Measurements from ENCODE around the gene SLC25A12.

The SLC25A12 gene, protein sequence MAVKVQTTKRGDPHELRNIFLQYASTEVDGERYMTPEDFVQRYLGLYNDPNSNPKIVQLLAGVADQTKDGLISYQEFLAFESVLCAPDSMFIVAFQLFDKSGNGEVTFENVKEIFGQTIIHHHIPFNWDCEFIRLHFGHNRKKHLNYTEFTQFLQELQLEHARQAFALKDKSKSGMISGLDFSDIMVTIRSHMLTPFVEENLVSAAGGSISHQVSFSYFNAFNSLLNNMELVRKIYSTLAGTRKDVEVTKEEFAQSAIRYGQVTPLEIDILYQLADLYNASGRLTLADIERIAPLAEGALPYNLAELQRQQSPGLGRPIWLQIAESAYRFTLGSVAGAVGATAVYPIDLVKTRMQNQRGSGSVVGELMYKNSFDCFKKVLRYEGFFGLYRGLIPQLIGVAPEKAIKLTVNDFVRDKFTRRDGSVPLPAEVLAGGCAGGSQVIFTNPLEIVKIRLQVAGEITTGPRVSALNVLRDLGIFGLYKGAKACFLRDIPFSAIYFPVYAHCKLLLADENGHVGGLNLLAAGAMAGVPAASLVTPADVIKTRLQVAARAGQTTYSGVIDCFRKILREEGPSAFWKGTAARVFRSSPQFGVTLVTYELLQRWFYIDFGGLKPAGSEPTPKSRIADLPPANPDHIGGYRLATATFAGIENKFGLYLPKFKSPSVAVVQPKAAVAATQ

DNA sequence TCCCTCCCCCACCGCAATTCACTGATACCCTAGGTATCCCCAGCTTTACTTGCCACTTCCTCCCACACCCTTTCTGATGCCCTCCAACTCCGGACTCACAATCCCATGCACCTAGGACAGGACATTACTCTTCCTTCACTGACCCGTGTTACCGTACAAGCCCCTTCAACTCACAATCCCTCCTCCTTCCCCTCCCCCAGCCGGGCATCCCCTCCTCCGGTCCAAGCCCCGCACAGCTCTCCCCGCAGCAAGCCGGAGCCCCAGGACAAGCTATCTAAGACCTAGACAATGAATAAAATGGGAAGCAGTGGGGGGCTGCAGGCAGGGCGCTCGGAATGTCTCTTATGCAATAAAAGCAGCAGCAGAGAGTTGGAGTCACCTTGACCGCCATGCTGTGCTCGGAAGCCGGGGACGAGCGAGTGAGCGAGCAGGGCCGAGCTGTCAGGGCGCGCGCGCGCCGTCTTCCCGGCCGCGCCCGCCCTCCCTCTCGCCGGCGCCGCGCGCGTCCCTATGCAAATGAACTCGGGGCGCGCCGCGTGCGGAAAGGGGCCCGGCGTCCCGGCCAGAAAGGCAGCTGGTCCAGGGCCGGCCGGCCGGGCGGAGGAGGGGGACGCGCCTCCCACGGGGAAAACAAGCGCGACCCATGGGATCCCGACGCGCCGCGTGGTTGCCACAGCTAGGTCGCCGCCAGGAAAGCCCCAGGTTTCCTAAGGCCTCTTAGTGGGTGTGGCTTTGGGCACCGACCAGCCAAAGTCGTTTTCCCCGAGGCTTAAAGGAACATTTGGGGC lies at the start of gene SLC25A12:
Gene SLC25A12 (minus strand): TSS at position 421 of the 788 bp plus-strand sequence. CDS start 30 bp downstream, at position 391.
- in situ Hi-C loops (cut with HindIII; ENCODE audit: low pct_ligation_motif_present, low sequenced_read_pairs) = no loop called here
- Histone ChIP-seq H3K4me3 (ENCODE audit: low read depth, low read length) (peak within 1 kb of the TSS; percentile 93), H3K36me3 (replicated peaks) (no peaks in the 10 kb centered on the region), H3K27ac (peak within 1 kb of the TSS; percentile 59), H3K27me3 (replicated peaks) (no peaks in the 10 kb centered on the region)
- no peak for TF ChIP-seq CTCF (IDR thresholded peaks at IDR 0.05; ENCODE audit: low read depth, low read length, missing control alignments)
- DNase-seq = peak; percentile 52

DNA sequence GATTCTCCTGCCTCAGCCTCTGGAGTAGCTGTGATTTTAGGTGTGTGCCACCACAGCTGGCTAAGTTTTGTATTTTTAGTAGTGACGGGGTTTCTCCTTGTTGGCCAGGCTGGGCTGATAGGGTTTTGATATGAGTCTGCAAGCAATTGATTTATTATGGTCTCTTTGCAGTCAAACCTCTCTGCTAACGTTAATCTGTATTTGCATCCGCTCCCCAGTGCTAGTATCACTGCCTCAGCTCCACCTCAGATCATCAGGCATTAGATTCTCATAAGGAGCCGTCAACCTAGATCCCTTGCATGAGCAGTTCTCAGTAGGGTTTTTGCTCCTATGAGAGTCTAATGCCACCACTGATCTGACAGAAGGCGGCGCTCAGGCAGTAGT lies 47.3 kb upstream of the SLC25A12 start:
- no peak for TF ChIP-seq CTCF (IDR thresholded peaks at IDR 0.05; ENCODE audit: low read depth, low read length, missing control alignments)
- H3K36me3 ChIP-seq (replicated peaks) = no peaks in the 10 kb centered on the region
- in situ Hi-C loops (cut with HindIII; ENCODE audit: low pct_ligation_motif_present, low sequenced_read_pairs) = no loop called here
- no peak overlapping the region for H3K27ac ChIP-seq
- DNase-seq = no peak
- no peak overlapping the region for H3K4me3 ChIP-seq (ENCODE audit: low read depth, low read length)
- no peaks in the 10 kb centered on the region for H3K27me3 ChIP-seq (replicated peaks)

GRCh38 chr2:171939743-171940071 lies 45.7 kb upstream of the SLC25A12 start:
- Histone ChIP-seq H3K27ac (no peak overlapping the region), H3K27me3 (replicated peaks) (no peaks in the 10 kb centered on the region), H3K36me3 (replicated peaks) (no peaks in the 10 kb centered on the region), H3K4me3 (ENCODE audit: low read depth, low read length) (no peak overlapping the region)
- no peak for TF ChIP-seq CTCF (IDR thresholded peaks at IDR 0.05; ENCODE audit: low read depth, low read length, missing control alignments)
- DNase-seq = no peak
- in situ Hi-C loops (cut with HindIII; ENCODE audit: low pct_ligation_motif_present, low sequenced_read_pairs) = no loop called here

GRCh38 chr2:171939058-171939742 lies 45.2 kb upstream of the SLC25A12 start:
- no peak for DNase-seq
- H3K27me3 ChIP-seq (replicated peaks) = no peaks in the 10 kb centered on the region
- in situ Hi-C loops (cut with HindIII; ENCODE audit: low pct_ligation_motif_present, low sequenced_read_pairs) = no loop called here
- H3K4me3 ChIP-seq (ENCODE audit: low read depth, low read length) = no peak overlapping the region
- no peaks in the 10 kb centered on the region for H3K36me3 ChIP-seq (replicated peaks)
- no peak for TF ChIP-seq CTCF (IDR thresholded peaks at IDR 0.05; ENCODE audit: low read depth, low read length, missing control alignments)
- H3K27ac ChIP-seq = no peak overlapping the region

- Histone ChIP-seq H3K4me3 (ENCODE audit: low read depth, low read length) (no peak overlapping the region), H3K36me3 (replicated peaks) (peaks cover 6% of the 10 kb centered on the region), H3K27me3 (replicated peaks) (no peaks in the 10 kb centered on the region), H3K27ac (no peak overlapping the region)
- no peak for TF ChIP-seq CTCF (IDR thresholded peaks at IDR 0.05; ENCODE audit: low read depth, low read length, missing control alignments)
- no peak for DNase-seq
- in situ Hi-C loops (cut with HindIII; ENCODE audit: low pct_ligation_motif_present, low sequenced_read_pairs) = no loop called here
Measured at GRCh38 chr2:171930385-171930784, 36.3 kb upstream of the SLC25A12 start.
